Smooth muscle cell (in vitro differentiated cells): ENCODE results near the gene TSEN15. TPM values are rescaled to one million over a fixed set of nuclear protein-coding genes. Genes with fewer than 3 reads are reported as not detected.

Source experiments
- DNase-seq: peaks from one replicate; lab custom pipeline; 2025; ENCODE audit not compliant: unreplicated experiment; lab: John Stamatoyannopoulos, UW
- H2AFZ ChIP-seq: fragments of 200-600 bp; sonication (generic); 2 replicates; pipeline ENCODE4 v1.6.0; 2016; ENCODE audit warnings: antibody characterized with exemption, low read depth, mild to moderate bottlenecking
- H3F3A ChIP-seq: fragments of 200-600 bp; sonication (generic); 2 replicates; pipeline ENCODE4 v1.6.0; 2017; ENCODE audit warnings: antibody characterized with exemption, low read depth
- H3K27ac ChIP-seq: fragments of 200-600 bp; sonication (generic); 2 replicates; pipeline ENCODE4 v1.5.1; 2016; ENCODE audit warnings: low read depth, mild to moderate bottlenecking
- H3K27me3 ChIP-seq: fragments of 200-600 bp; sonication (generic); 2 replicates; pipeline ENCODE4 v1.6.1; 2016; ENCODE audit warnings: low read depth, mild to moderate bottlenecking
- H3K36me3 ChIP-seq: fragments of 200-600 bp; sonication (generic); 2 replicates; pipeline ENCODE4 v1.5.1; 2016; ENCODE audit warnings: low read depth
- H3K4me1 ChIP-seq: fragments of 200-600 bp; sonication (generic); 2 replicates; pipeline ENCODE4 v1.5.1; 2016; ENCODE audit warnings: low read depth
- H3K4me2 ChIP-seq: fragments of 200-600 bp; sonication (generic); 2 replicates; pipeline ENCODE4 v1.6.0; 2016; ENCODE audit warnings: mild to moderate bottlenecking
- H3K4me3 ChIP-seq: fragments of 200-600 bp; sonication (generic); 2 replicates; pipeline ENCODE4 v1.5.1; 2016; ENCODE audit warnings: mild to moderate bottlenecking
- H3K79me2 ChIP-seq: fragments of 200-600 bp; sonication (generic); 2 replicates; pipeline ENCODE4 v1.6.0; 2016; ENCODE audit warnings: low read depth, mild to moderate bottlenecking
- H3K9ac ChIP-seq: fragments of 200-600 bp; sonication (generic); 2 replicates; pipeline ENCODE4 v1.6.0; 2016; ENCODE audit warnings: low read depth
- H3K9me3 ChIP-seq: fragments of 200-600 bp; sonication (generic); replicated peaks from 2 replicates; pipeline ENCODE4 v1.5.1; 2016; ENCODE audit warnings: low read depth
- H4K20me1 ChIP-seq: fragments of 200-600 bp; sonication (generic); 2 replicates; pipeline ENCODE4 v1.6.0; 2016; ENCODE audit warnings: low read depth
- CTCF ChIP-seq: fragments of 200-600 bp; sonication (generic); IDR thresholded peaks from 2 replicates; pipeline ENCODE4 v1.5.1; 2017; ENCODE audit warnings: borderline replicate concordance, mild to moderate bottlenecking, antibody characterized with exemption; ENCODE audit not compliant: insufficient read depth, poor library complexity, severe bottlenecking
- WGBS: methylation state at CpG from one replicate; pipeline ENCODE4 v1.1.7; 2016; ENCODE audit warnings: low lambda C conversion rate; 5-methylcytosine and 5-hydroxymethylcytosine counted together
- polyA plus RNA-seq: library from polyadenylated mRNA; unstranded; fragments of >200 nt; fragmentation: Nextera tagmentation; extraction: Ambion mirVana; gene quantifications from 2 replicates; pipeline ENCODE4 v1.2.1, GENCODE V29; 2016
- total RNA-seq: library from RNA; depleted of rRNA; stranded (reverse); fragments of >200 nt; gene quantifications from 2 replicates; pipeline ENCODE4 v1.2.3, GENCODE V29; 2014

The TSEN15 gene
- total and polyA plus RNA-seq, 2 experiments from 2014 or later = 35.6 to 82.0 TPM

GRCh38 chr1:184028854-184029623, 22.5 kb upstream of the TSEN15 start:
- Histone ChIP-seq H3K9me3 (no peaks in the 10 kb centered on the region), H4K20me1 (no peaks in the 10 kb centered on the region), H3K27me3 (peaks cover 42% of the 10 kb centered on the region), H3K79me2 (no peaks in the 10 kb centered on the region), H3K36me3 (no peaks in the 10 kb centered on the region), H3K4me2 (no peak overlapping the region), H3F3A (no peaks in the 10 kb centered on the region), H3K9ac (no peak overlapping the region), H3K27ac (no peak overlapping the region), H3K4me1 (peaks cover 9% of the 10 kb centered on the region), H3K4me3 (no peak overlapping the region), H2AFZ (no peak overlapping the region)
- no peak for TF ChIP-seq CTCF
- no peak for DNase-seq
- 87% methylated on average over 5 of the region's 5 CpGs for WGBS

DNA sequence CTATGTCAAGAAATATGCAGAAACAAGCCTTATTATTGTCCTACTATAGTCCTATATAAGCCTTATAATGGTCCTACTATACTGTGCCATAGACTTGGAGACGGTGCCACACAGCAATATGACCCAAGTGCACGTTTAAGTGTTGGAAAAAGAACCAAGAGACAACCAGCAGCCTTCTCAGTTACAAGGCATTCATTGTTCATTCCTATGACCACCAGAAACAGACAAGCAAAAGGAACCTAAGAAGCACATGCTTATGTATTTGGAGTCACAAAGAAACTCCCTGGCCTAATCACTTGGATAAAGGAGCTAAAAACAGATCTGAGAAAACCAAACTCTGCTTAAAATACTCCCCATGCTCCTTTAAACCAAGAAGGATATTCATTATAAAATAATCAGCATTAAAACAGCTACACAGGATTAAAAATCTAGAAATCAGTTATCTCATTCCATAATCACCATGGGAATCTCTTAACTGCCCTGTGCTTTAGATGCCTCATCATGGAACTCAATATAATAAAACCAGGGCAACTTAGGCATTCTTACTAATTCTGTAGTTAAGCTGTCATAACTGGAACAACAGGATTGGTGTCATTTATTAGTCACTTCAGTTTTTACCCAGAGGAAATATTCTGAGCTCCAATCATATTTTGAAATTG, 21.0 kb upstream of the TSEN15 start:
- no peaks in the 10 kb centered on the region for H3K36me3 ChIP-seq

GRCh38 chr1:184031092-184031408, 20.5 kb upstream of the TSEN15 start:
- H3K4me3 ChIP-seq = no peak overlapping the region
- no peak for TF ChIP-seq CTCF
- H3K9ac ChIP-seq = no peak overlapping the region
- H3F3A ChIP-seq = no peaks in the 10 kb centered on the region
- no peaks in the 10 kb centered on the region for H3K9me3 ChIP-seq
- H3K27me3 ChIP-seq = peaks cover 54% of the 10 kb centered on the region
- no peaks in the 10 kb centered on the region for H3K79me2 ChIP-seq
- no peak overlapping the region for H3K27ac ChIP-seq
- H2AFZ ChIP-seq = no peak overlapping the region
- no peaks in the 10 kb centered on the region for H4K20me1 ChIP-seq
- H3K4me1 ChIP-seq = peaks cover under 1% of the 10 kb centered on the region
- H3K4me2 ChIP-seq = no peak overlapping the region
- no peaks in the 10 kb centered on the region for H3K36me3 ChIP-seq
- 97% methylated on average over 1 of the region's 1 CpG for WGBS
- DNase-seq = no peak

More for the DNA sequence above, 21.0 kb upstream of the TSEN15 start:
- peaks cover 4% of the 10 kb centered on the region for H3K4me1 ChIP-seq
- H3K79me2 ChIP-seq = no peaks in the 10 kb centered on the region
- no peak for DNase-seq
- H3K4me2 ChIP-seq = no peak overlapping the region
- H3K4me3 ChIP-seq = no peak overlapping the region
- no peaks in the 10 kb centered on the region for H4K20me1 ChIP-seq
- no peak overlapping the region for H3K9ac ChIP-seq
- no peaks in the 10 kb centered on the region for H3F3A ChIP-seq
- H3K27me3 ChIP-seq = peaks cover 54% of the 10 kb centered on the region
- no peaks in the 10 kb centered on the region for H3K9me3 ChIP-seq
- no peak overlapping the region for H2AFZ ChIP-seq
- WGBS = 73% methylated on average over 2 of the region's 2 CpGs
- TF ChIP-seq CTCF = no peak
- no peak overlapping the region for H3K27ac ChIP-seq
